NCI-H1105 (cell line): Measurements from ENCODE around the gene FITM1.
A peak's percentile ranks its signal among the peaks of the same experiment; 100 is the strongest.

Source experiments
- DNase-seq: peaks from one replicate; lab custom pipeline; 2025; lab: John Stamatoyannopoulos, UW

The FITM1 gene

DNA sequence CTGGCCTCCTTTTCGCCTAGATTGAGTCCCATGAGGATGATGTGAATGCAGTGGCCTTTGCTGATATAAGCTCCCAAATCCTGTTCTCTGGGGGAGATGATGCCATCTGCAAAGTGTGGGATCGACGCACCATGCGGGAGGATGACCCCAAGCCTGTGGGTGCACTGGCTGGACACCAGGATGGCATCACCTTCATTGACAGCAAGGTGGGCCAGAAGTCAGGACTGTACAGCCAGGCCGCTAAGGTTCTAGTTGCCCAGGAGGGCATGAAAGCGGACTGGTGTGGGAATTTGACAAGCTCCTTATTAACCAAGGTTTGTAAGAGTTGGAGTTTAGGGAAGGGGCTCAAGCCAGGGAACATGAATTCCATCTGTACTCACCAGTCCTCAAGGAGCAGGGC, 10.8 kb upstream of the FITM1 start:
- no peak for DNase-seq

- no peak for DNase-seq
Measured at GRCh38 chr14:24121210-24121609, 9.2 kb upstream of the FITM1 start.

- no peak for DNase-seq
Measured at GRCh38 chr14:24122416-24122815, 8.0 kb upstream of the FITM1 start.

GRCh38 chr14:24122898-24123297, 7.6 kb upstream of the FITM1 start:
- no peak for DNase-seq

DNA sequence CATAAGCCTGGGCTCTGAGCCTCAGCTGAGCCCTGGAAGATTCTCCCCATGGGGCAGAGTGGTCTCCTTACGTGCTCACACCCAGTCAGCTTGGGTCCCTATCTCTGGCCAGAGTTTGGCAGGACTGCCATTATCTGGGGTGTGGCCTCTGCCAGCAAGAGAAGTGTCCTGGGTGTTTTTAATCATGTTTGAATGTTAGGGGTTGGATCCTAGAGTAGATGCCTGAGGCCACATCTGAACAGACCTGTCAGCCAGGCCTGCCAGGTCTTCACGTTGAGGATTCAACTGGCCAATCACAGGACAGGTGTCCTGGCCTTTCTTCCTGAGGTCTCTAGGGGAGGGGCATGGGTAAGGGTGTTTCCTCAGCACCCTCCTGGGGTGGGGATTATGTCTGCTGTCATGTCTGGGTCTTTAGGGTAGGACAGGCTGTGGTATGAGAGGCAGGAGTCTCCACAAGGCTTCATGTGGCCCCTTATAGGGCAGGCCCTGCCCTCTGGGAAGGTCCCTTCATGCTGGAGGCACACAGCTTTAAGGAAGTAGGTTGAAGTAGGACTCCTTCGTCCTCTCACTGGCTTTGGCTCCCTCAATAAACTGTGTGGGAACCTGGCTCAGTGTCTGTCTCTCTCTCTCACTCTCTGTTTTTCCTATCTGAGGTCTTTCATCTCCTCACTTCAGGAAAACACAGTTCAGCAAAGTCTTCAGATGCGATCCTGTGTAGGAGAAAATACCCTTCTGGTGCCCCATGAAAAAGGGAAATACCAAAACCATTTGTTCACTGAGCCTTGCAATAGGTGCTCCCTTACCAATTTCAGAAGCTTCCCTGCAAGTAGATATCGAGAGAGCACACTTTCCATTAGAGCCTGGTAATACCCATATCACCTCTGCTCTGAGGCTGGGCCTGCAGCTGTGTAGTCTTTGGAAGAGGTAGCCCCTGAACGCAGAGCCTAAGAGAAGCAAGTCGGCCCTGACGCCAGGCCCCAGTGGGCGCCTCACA, 6.7 kb upstream of the FITM1 start:
- DNase-seq, result no peak

DNA sequence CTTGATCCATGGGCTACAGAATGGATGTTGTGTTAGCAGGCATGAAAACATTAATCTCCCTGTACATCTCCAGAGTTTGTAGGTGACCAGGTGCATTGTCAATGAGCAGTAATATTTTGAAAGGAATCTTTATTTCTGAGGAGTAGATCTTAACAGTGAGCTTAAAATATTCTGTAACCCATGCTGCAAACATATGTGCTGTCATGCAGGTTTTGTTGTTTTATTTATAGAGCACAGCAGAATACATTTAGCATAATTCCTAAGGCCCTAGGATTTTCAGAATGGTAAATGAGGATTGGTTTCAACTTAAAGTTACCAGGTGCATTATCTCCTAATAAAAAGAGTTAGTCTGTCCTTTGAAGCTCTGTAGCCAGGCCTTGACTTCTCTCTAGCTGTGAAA, 3.5 kb upstream of the FITM1 start:
- no peak for DNase-seq

GRCh38 chr14:24127673-24128072, 2.8 kb upstream of the FITM1 start:
- no peak for DNase-seq

DNA sequence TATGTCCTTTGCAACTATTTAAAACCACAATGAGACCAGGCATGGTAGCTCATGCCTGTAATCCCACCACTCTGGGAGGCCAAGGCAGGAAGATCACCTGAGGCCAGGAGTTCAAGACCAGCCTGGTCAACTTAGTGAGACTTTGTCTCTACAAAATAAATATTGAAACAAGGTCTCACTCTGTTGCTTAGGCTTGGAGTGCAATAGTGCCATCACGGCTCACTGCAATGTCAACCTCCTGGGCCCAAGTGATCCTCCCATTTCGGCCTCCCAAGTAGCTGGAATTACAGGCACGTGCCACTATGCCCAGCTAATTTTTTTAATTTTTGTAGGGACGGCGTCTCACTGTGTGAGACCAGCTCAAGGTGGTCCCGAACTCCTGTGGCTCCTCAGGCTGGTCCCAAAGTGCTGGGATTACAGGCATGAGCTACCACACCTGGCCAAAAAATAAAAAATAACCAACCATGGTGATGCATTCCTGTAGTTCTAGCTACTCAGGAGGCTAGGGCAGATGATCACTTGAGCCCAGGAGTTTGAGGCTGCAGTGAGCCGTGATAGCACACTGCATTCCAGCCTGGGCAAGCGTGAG, 955 bp upstream of the FITM1 start:
- DNase-seq, result no peak

DNA sequence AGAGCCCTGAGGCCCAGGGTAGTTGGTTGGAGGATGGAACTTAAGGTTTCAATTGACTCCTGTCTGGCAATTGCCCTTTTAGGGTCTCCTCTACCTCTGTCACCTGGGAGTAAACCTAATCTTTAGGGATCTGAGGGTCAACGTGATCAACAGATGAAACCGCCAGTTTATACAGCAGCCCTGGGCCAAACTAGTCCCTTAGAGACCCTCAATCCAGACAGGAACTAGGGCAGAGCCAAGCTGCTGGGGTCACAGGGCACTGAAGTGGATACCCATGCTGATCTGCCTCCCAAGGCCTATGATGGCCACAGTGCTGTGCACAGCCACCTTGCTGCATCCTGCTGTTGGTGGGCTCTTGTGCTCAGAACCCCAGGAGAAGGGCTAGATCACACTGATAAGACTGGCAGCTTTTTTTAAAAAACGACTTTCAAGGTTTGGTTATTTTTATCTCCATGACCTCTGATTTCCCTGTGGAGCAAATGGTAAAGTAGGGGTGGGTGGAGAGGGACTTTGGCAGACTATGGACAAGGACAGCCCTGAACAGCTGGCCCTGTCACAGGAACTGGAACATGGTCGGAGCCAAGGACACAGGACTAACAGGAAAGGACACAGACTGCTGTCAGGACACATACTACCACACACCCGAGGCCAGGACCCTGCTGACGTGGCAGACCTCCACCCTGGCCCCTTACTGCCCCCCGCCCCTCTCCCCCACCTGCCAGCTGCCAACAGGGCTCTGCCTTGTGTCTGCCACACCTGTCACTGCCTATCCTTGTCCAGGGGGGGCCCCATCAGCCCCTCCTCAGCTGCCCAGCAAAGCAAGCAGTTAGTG, 474 bp downstream of the FITM1 start:
- DNase-seq, result no peak

- no peak for DNase-seq
Measured at GRCh38 chr14:24131549-24131966, 1.1 kb downstream of the FITM1 start.

GRCh38 chr14:24132061-24132685, 1.7 kb downstream of the FITM1 start:
- peak; percentile 55 for DNase-seq

DNA sequence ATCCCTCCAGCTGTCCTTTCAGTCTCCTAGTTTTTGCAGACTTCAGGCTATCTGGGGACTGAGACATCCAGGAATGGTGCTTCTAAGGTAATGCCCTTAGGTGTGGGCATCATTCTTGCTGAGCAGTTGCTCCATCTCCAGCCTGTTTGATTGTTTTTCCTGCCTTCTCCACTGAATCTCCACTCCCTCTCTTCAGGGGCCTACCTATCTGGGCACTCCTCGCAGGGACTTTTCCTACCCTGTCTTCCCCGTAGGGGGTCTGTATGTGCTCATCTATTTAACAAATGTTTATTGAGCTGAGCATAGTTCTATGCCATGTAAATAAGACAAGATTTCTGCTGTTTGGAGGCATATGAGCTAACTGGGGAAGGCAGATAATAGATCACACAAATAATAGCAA, 2.5 kb downstream of the FITM1 start:
- no peak for DNase-seq

GRCh38 chr14:24133735-24134134, 3.3 kb downstream of the FITM1 start:
- DNase-seq, result no peak

DNA sequence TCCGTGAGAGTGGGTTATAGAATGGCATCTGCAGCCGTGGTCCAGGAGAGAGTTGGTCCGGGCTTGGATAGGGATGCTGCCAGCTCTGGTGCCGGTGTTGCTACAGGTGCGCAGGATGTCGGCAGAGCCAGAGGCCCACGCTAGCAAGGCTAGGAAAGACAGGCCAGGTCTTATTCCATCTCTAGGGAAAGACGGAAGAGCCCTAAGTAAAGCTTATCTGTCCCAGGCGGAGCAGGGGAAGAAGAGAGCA, 5.0 kb downstream of the FITM1 start:
- DNase-seq, result no peak

- DNase-seq, result peak; percentile 94
Measured at GRCh38 chr14:24135834-24136683, 5.6 kb downstream of the FITM1 start, which contains the start of gene PSME1. Gene PSME1, plus strand, starts transcription at chr14:24136194. Its CDS starts 69 bp downstream, at chr14:24136263.

- DNase-seq, result no peak
Measured at GRCh38 chr14:24136684-24137528, 6.4 kb downstream of the FITM1 start.

DNA sequence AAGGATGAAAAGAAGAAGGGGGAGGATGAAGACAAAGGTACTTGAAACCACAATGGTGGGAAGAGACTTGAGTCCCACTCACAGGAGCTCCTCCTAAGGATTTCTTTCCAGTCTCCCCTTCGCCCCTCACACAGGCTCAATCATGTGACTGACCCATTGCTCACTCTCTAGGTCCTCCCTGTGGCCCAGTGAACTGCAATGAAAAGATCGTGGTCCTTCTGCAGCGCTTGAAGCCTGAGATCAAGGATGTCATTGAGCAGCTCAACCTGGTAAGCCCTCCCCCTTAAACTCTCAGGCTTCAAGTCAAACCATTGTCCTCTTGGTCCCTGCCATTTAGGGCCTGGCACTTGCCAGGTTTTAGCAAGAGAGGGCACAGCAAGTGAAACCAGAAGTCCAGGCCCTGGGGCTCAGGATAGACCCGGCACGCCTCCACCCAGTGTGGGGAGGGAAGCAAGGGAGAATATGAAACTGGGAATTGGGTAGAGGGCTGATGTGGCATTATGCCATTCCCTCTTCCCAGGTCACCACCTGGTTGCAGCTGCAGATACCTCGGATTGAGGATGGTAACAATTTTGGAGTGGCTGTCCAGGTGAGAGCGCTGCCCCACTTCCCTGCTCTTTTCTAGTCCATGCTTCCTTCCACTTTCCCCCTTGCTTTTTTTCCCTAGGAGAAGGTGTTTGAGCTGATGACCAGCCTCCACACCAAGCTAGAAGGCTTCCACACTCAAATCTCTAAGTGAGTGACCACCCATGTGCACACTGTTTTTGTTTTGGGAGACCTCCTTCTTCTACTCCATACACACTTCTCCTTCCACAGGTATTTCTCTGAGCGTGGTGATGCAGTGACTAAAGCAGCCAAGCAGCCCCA, 7.3 kb downstream of the FITM1 start:
- no peak for DNase-seq

GRCh38 chr14:24138396-24139271, 8.2 kb downstream of the FITM1 start:
- no peak for DNase-seq
